ENCODE measurements around the gene MBP. TPM values are rescaled to one million over a fixed set of nuclear protein-coding genes. Genes with fewer than 3 reads are reported as not detected.
A peak's percentile ranks its signal among the peaks of the same experiment; 100 is the strongest.

The MBP gene
- total RNA-seq, 1 donor from 2014 or later, result 35.0 TPM

GRCh38 chr18:77074431-77074830 is 58.2 kb downstream of the MBP start:
- Histone ChIP-seq H3K9me3 (replicated peaks) (no peaks in the 10 kb centered on the region), H3K27ac (replicated peaks) (no peak overlapping the region), H3K4me1 (peaks cover 76% of the 10 kb centered on the region), H3K4me3 (no peak overlapping the region), H3K27me3 (ENCODE audit: low read depth) (no peaks in the 10 kb centered on the region), H3K36me3 (no peaks in the 10 kb centered on the region)
- TF ChIP-seq CTCF (IDR thresholded peaks at IDR 0.05; ENCODE audit: borderline replicate concordance), result no peak
- intact Hi-C loops (cut with micrococcal nuclease), result no loop called here
- DNase-seq, result no peak

- H3K4me1 ChIP-seq, result peaks cover 75% of the 10 kb centered on the region
- no peaks in the 10 kb centered on the region for H3K9me3 ChIP-seq (replicated peaks)
- TF ChIP-seq CTCF (IDR thresholded peaks at IDR 0.05; ENCODE audit: borderline replicate concordance), result no peak
- no peaks in the 10 kb centered on the region for H3K27me3 ChIP-seq (ENCODE audit: low read depth)
- peak overlapping the region; percentile 28 for H3K27ac ChIP-seq (replicated peaks)
- no peak overlapping the region for H3K4me3 ChIP-seq
- intact Hi-C loops (cut with micrococcal nuclease), result no loop called here
- H3K36me3 ChIP-seq, result no peaks in the 10 kb centered on the region
- DNase-seq, result no peak
Measured at GRCh38 chr18:77073336-77074093, 59.1 kb downstream of the MBP start.

- Histone ChIP-seq H3K4me1 (peaks cover 75% of the 10 kb centered on the region), H3K4me3 (no peak overlapping the region), H3K36me3 (no peaks in the 10 kb centered on the region), H3K9me3 (replicated peaks) (no peaks in the 10 kb centered on the region), H3K27me3 (ENCODE audit: low read depth) (no peaks in the 10 kb centered on the region), H3K27ac (replicated peaks) (peak overlapping the region; percentile 74)
- DNase-seq, result no peak
- TF ChIP-seq CTCF (IDR thresholded peaks at IDR 0.05; ENCODE audit: borderline replicate concordance), result no peak
- intact Hi-C loops (cut with micrococcal nuclease), result no loop called here
Measured at GRCh38 chr18:77072566-77072965, 60.0 kb downstream of the MBP start.

- DNase-seq, result no peak
- Histone ChIP-seq H3K9me3 (replicated peaks) (no peaks in the 10 kb centered on the region), H3K27me3 (ENCODE audit: low read depth) (no peaks in the 10 kb centered on the region), H3K4me3 (no peak overlapping the region), H3K4me1 (peaks cover 78% of the 10 kb centered on the region), H3K27ac (replicated peaks) (peak overlapping the region; percentile 74), H3K36me3 (no peaks in the 10 kb centered on the region)
- intact Hi-C loops (cut with micrococcal nuclease), result no loop called here
- TF ChIP-seq CTCF (IDR thresholded peaks at IDR 0.05; ENCODE audit: borderline replicate concordance), result no peak
Measured at GRCh38 chr18:77071711-77072292, 60.8 kb downstream of the MBP start.

- no peaks in the 10 kb centered on the region for H3K27me3 ChIP-seq (ENCODE audit: low read depth)
- H3K36me3 ChIP-seq, result no peaks in the 10 kb centered on the region
- peaks cover 83% of the 10 kb centered on the region for H3K4me1 ChIP-seq
- peak overlapping the region; percentile 74 for H3K27ac ChIP-seq (replicated peaks)
- DNase-seq, result no peak
- no peak for TF ChIP-seq CTCF (IDR thresholded peaks at IDR 0.05; ENCODE audit: borderline replicate concordance)
- intact Hi-C loops (cut with micrococcal nuclease), result no loop called here
- H3K4me3 ChIP-seq, result no peak overlapping the region
- no peaks in the 10 kb centered on the region for H3K9me3 ChIP-seq (replicated peaks)
Measured at GRCh38 chr18:77071061-77071460, 61.5 kb downstream of the MBP start.
